K562 (cell line): ENCODE measurements around the gene EPM2A. TPM values are rescaled to one million over a fixed set of nuclear protein-coding genes. Genes with fewer than 3 reads are reported as not detected.

Experiments
- ATAC-seq: fragments of 200-7000 bp; cut with Tn5 transposase; 3 replicates; pipeline ENCODE4 v1.9.1; 2020; ENCODE audit warnings: moderate library complexity
- BruUV-seq: library from RNA; stranded (reverse); fragments of 400-500 nt; replicated peaks from 2 replicates; lab custom pipeline; 2021; lab: Mats Ljungman, UMichigan
- CTCF ChIA-PET: fragments of 300-600 bp; formaldehyde crosslinking; extraction: SDS; loops from one replicate; lab custom pipeline; 2021; ENCODE audit warnings: low intra/inter-chr PET ratio; lab: Yijun Ruan, JAX
- POLR2A ChIA-PET: fragments of 300-600, 350-650 bp; sonication (Branson Sonifier 250); formaldehyde crosslinking; extraction: SDS; loops from one replicate; lab custom pipeline; 2021; ENCODE audit warnings: antibody characterized with exemption, inconsistent platforms; lab: Yijun Ruan, JAX
- DNase-seq, 4 experiments: peaks; one replicate each; pipeline versions ENCODE4 v3.0.0 to v3.0.0-alpha.2; 2011 to 2018; ENCODE audit warnings: low spot score in 3 of 4, mixed read lengths in 3 of 4; ENCODE audit errors: extremely low read depth in 1 of 4
- FAIRE-seq: peaks from 2 replicates; lab custom pipeline; 2011; peaks lifted over from hg19 to GRCh38; lab: Jason Lieb, UNC
- H2AFZ ChIP-seq: 2 replicates; pipeline ENCODE4 v1.6.0; 2011; ENCODE audit warnings: low read depth, low read length, control low read depth, inconsistent platforms
- H3K27ac ChIP-seq: fragments of 200-600 bp; 3 replicates; pipeline ENCODE4 v1.8.0; 2011; ENCODE audit warnings: low read depth, mild to moderate bottlenecking, control low read depth, inconsistent platforms, low read length, moderate library complexity, mixed read lengths; ENCODE audit errors: extremely low read depth
- H3K27me3 ChIP-seq, 2 experiments: fragments of 300-600 bp in 1 of 2; 2 replicates in 1 of 2; 3 replicates in 1 of 2; pipeline versions ENCODE4 v1.6.0 to v1.8.0; 2011; ENCODE audit warnings: inconsistent platforms in 2 of 2, low read length in 2 of 2, mild to moderate bottlenecking in 1 of 2, mixed read lengths in 1 of 2, moderate library complexity in 1 of 2; ENCODE audit not compliant: control insufficient read depth in 2 of 2, insufficient read depth in 2 of 2
- H3K36me3 ChIP-seq: fragments of 300-600 bp; 3 replicates; pipeline ENCODE4 v1.8.0; 2011; ENCODE audit warnings: mild to moderate bottlenecking, low read length, inconsistent platforms; ENCODE audit not compliant: control insufficient read depth, insufficient read depth
- H3K4me1 ChIP-seq, 2 experiments: fragments of 200-600 bp in 1 of 2; replicated peaks in 1 of 2; 2 replicates in 1 of 2; 3 replicates in 1 of 2; pipeline versions ENCODE4 v1.5.1 to v1.8.0; 2011; ENCODE audit warnings: inconsistent platforms in 2 of 2, low read length in 2 of 2, mild to moderate bottlenecking in 1 of 2, mixed read lengths in 1 of 2, moderate library complexity in 1 of 2; ENCODE audit not compliant: control insufficient read depth in 2 of 2, insufficient read depth in 2 of 2
- H3K4me2 ChIP-seq: 2 replicates; pipeline ENCODE4 v1.6.1; 2011; ENCODE audit warnings: low read length, control low read depth, inconsistent platforms, mixed read lengths; ENCODE audit not compliant: insufficient read depth
- H3K4me3 ChIP-seq: fragments of 200-600 bp; sonication (generic), shearing (Covaris generic); 2 replicates; pipeline ENCODE4 v1.5.1; 2016; ENCODE audit warnings: control low read depth, inconsistent platforms
- H3K79me2 ChIP-seq: fragments of 200-600 bp; 3 replicates; pipeline ENCODE4 v1.8.0; 2011; ENCODE audit warnings: low read length, inconsistent platforms; ENCODE audit not compliant: control insufficient read depth, insufficient read depth
- H3K9ac ChIP-seq, 2 experiments: 2 replicates each; pipeline versions ENCODE4 v1.6.0 to v1.6.1; 2011; ENCODE audit warnings: low read depth in 2 of 2, low read length in 2 of 2, control low read depth in 1 of 2, inconsistent platforms in 1 of 2, mild to moderate bottlenecking in 1 of 2, mixed read lengths in 1 of 2; ENCODE audit not compliant: insufficient read depth in 1 of 2
- H3K9me1 ChIP-seq: one replicate; pipeline ENCODE4 v1.6.0; 2011; ENCODE audit warnings: inconsistent platforms, mild to moderate bottlenecking, low read length, moderate library complexity; ENCODE audit not compliant: control insufficient read depth, insufficient read depth
- H3K9me3 ChIP-seq: replicated peaks from 2 replicates; pipeline ENCODE4 v1.5.1; 2011; ENCODE audit warnings: low read depth, low read length, inconsistent platforms; ENCODE audit not compliant: control insufficient read depth, insufficient read depth
- H4K20me1 ChIP-seq: replicated peaks from 2 replicates; pipeline ENCODE4 v1.6.1; 2011; ENCODE audit warnings: low read length, inconsistent platforms, mixed read lengths; ENCODE audit not compliant: control insufficient read depth, insufficient read depth
- ARNT ChIP-seq, 2 experiments: fragments of 450-650 bp; IDR thresholded peaks; 2 replicates each; pipeline ENCODE4 v1.6.1; 2016; ENCODE audit warnings: mild to moderate bottlenecking in 1 of 2
- CBX3 ChIP-seq, 2 experiments: IDR thresholded peaks; 1 replicate in 1 of 2; 2 replicates in 1 of 2; pipeline ENCODE4 v1.6.1; 2012; ENCODE audit warnings: inconsistent platforms in 2 of 2, low read length in 2 of 2, borderline replicate concordance in 1 of 2, control low read depth in 1 of 2
- CSDE1 ChIP-seq, 2 experiments: fragments of 450-650 bp; IDR thresholded peaks; 2 replicates each; pipeline ENCODE4 v1.6.1; 2016; ENCODE audit warnings: mild to moderate bottlenecking in 1 of 2
- HDAC8 ChIP-seq: fragments of 450-650 bp; IDR thresholded peaks from 2 replicates; pipeline ENCODE4 v1.6.1; 2016; ENCODE audit warnings: mild to moderate bottlenecking, missing genetic modification characterization, moderate library complexity, missing compliant biosample characterization
- ILF3 ChIP-seq: fragments of 450-650 bp; IDR thresholded peaks from 2 replicates; pipeline ENCODE4 v1.6.1; 2018; ENCODE audit warnings: antibody characterized with exemption, mild to moderate bottlenecking, moderate library complexity, borderline replicate concordance
- NR4A1 ChIP-seq, 2 experiments: fragments of 250-450 bp in 1 of 2; fragments of 450-650 bp in 1 of 2; sonication (Bioruptor Pico) in 1 of 2; IDR thresholded peaks; 2 replicates each; pipeline versions ENCODE4 v1.4.0 to v1.6.1; 2016 to 2020; ENCODE audit warnings: mild to moderate bottlenecking in 2 of 2, missing compliant biosample characterization in 1 of 2, missing genetic modification characterization in 1 of 2, moderate library complexity in 1 of 2
- PBX2 ChIP-seq, 2 experiments: IDR thresholded peaks in 1 of 2; conservative IDR thresholded peaks in 1 of 2; 2 replicates each; pipeline ENCODE4 v1.6.1; 2016; ENCODE audit warnings: low read depth in 2 of 2, mild to moderate bottlenecking in 1 of 2, missing compliant biosample characterization in 1 of 2, missing genetic modification characterization in 1 of 2, moderate library complexity in 1 of 2
- RFX1 ChIP-seq: fragments of 450-650 bp; IDR thresholded peaks from 2 replicates; pipeline ENCODE4 v1.6.1; 2016; ENCODE audit warnings: mild to moderate bottlenecking, moderate library complexity
- ZFP1 ChIP-seq: fragments of 450-650 bp; formaldehyde crosslinking; IDR thresholded peaks from 2 replicates; pipeline ENCODE4 v1.4.0; 2020; ENCODE audit warnings: mild to moderate bottlenecking, mixed read lengths
- ZNF407 ChIP-seq: fragments of 450-650 bp; IDR thresholded peaks from 2 replicates; pipeline ENCODE4 v1.6.1; 2016; ENCODE audit warnings: low read depth
- ZNF785 ChIP-seq: fragments of 250-450 bp; sonication (Bioruptor Pico); IDR thresholded peaks from 2 replicates; pipeline ENCODE4 v1.4.0; 2020; ENCODE audit warnings: mild to moderate bottlenecking
- WGBS: fragments of 100-300 bp; shearing (Covaris generic); methylation state at CpG from one replicate; pipeline ENCODE4 v1.1.6; 2016; ENCODE audit warnings: low coverage, mixed read lengths; ENCODE audit not compliant: insufficient coverage; ENCODE audit errors: missing lambda C conversion rate; 5-methylcytosine and 5-hydroxymethylcytosine counted together
- in situ Hi-C: fragments of 300-500 bp; cut with MboI; formaldehyde crosslinking; loops from 4 replicates; pipeline ENCODE4 v1.15.0; 2018; ENCODE audit warnings: inconsistent platforms, mixed read lengths
- intact Hi-C: fragments of 100-400 bp; cut with micrococcal nuclease; formaldehyde crosslinking; loops from 2 replicates; pipeline ENCODE4 v1.14.2; 2022
- polyA plus RNA-seq, 8 experiments: library from polyadenylated mRNA; depleted of rRNA in 4 of 8; stranded (reverse) in 5 of 8; unstranded in 3 of 8; fragments of >200 nt; fragmentation: Nextera tagmentation in 2 of 8; fragmentation: Illumina TruSeq in 1 of 8; extraction: Ambion mirVana in 2 of 8; extraction: Trizol in 1 of 8; gene quantifications; 2 replicates each; pipeline versions ENCODE4 v1.2.1 to v1.2.3, GENCODE V29; 2011 to 2014; ENCODE audit warnings: inconsistent platforms in 1 of 8, missing spikeins in 1 of 8
- total RNA-seq, 7 experiments: library from RNA; depleted of rRNA in 6 of 7; stranded (reverse); fragments of >200 nt in 6 of 7; fragmentation: Illumina TruSeq in 2 of 7; extraction: Trizol in 2 of 7; gene quantifications; 2 replicates each; pipeline versions ENCODE4 v1.2.1 to v1.2.3, GENCODE V29; 2011 to 2021; ENCODE audit warnings: low replicate concordance in 1 of 7

EPM2A gene
- total and polyA plus RNA-seq, 9 of the 15 experiments (the other 6 are each of a cell fraction or from before 2014, with no cell fraction given): 0.35 to 5.3 (median 2.5) TPM

GRCh38 chr6:145715426-145715825 lies 19.9 kb downstream of the EPM2A start:
- Histone ChIP-seq H3K27me3 (no peaks in the 10 kb centered on the region), H3K4me1 (no peaks in the 10 kb centered on the region), H3K9me1 (no peaks in the 10 kb centered on the region), H3K27ac (no peak overlapping the region), H3K36me3 (no peaks in the 10 kb centered on the region), H3K9ac (no peak overlapping the region), H3K4me2 (no peak overlapping the region), H2AFZ (no peak overlapping the region), H3K4me3 (no peak overlapping the region), H3K79me2 (no peaks in the 10 kb centered on the region), H3K9me3 (no peaks in the 10 kb centered on the region), H4K20me1 (no peaks in the 10 kb centered on the region)
- no peak for FAIRE-seq
- no peak for ATAC-seq
- TF ChIP-seq ZNF407 (no peak), NR4A1 (CRISPR knock-in tag; IDR thresholded peaks at IDR 0.05) (no peak), NR4A1 (tag; IDR thresholded peaks at IDR 0.05) (no peak), ARNT (IDR thresholded peaks at IDR 0.05) (no peak), PBX2 (CRISPR knock-in tag; IDR thresholded peaks at IDR 0.05; ENCODE audit: low read depth) (no peak), PBX2 (tag; conservative IDR thresholded peaks at IDR 0.05; ENCODE audit: low read depth) (no peak), HDAC8 (tag) (no peak), ZFP1 (CRISPR knock-in tag) (no peak), RFX1 (no peak), CSDE1 (IDR thresholded peaks at IDR 0.05) (no peak), ILF3 (no peak), ZNF785 (CRISPR knock-in tag) (no peak), CBX3 (IDR thresholded peaks at IDR 0.05; ENCODE audit: borderline replicate concordance in 1 of 2, low read length in 2 of 2) (no peak)
- intact Hi-C loops: no loop called here
- POLR2A ChIA-PET: no interaction called here
- no TSS peak for BruUV-seq
- no peak for DNase-seq
- in situ Hi-C loops: no loop called here
- CTCF ChIA-PET: no interaction called here
- WGBS: 1% methylated on average over 4 of the region's 4 CpGs
